ENCODE results near the gene RTBDN.

The RTBDN gene

GRCh38 chr19:12834566-12834943 lies at the start of gene RTBDN:
Gene RTBDN, minus strand, starts transcription at chr19:12834579. Its CDS starts 4,600 bp downstream, at chr19:12829979.
- DNase-seq: peak in 1 of 3 donors; percentile 17

- DNase-seq: no peak
Observed at GRCh38 chr19:12882589-12882988, 48.2 kb upstream of the RTBDN start.

DNA sequence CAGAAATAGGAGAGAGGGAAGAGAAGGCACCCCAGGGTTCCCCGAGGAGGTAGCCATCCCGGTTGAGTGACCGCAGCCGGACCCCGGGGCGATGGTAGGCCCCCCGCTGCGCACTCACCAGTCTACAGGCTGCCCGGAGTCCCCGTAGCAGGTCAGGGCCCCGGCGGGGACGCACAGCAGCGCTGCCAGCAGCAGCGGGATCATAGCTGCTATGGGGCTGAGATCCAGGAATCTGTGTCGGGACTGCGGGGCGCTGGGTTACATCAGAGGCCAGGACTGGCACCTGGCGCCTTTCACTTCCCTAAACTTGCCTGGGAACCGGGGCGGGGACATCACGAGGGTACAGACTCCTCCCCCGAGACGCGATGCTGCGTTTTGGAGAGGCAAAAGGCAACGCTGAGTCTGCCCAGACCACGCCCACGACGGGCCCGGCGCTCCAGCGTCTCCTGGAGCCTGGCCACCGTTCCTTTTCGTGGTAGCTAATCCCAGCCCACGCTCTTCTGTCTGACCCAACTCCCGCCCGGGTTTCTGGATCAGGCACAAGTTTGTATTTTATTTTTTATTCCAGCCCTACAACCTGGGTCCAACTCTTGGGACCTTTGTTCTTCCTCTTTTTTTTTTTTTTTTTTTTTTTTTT lies 46.9 kb upstream of the RTBDN start, which contains the start of gene DNASE2:
DNASE2 (minus strand) TSS at position 278 of the 637 bp plus-strand sequence; CDS start at position 204, 74 bp downstream.
- peak; percentile 94 to 96 (median 95) for DNase-seq

DNA sequence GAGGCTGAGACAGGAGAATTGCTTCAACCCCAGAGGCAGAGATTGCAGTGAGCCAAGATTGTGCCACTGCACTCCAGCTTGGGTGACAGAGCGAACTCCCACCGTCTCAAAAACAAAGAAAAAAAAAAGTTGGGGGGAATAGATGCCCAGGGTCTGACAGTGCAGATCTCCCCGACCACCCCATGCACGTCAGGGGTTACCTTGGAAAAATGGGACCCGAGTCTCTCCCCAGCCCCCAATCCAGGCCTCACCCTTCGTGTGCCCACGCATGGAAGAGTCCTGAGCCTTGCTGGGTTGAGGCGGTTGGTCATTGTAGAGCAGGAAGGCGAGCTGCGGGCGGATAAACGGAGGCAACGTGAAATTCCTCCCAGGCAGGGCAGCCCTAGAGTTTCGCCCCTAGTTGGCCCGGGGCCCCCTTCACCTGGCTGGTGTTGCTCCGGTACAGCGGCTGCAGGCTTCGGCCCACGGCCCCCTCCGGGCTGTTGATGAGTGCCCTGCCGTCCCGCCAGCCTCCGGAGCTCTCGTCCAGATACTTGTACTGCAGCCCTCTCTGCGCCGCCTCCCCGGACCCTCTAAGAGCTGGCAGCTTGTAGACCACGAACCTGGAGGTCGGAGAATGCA lies 46.3 kb upstream of the RTBDN start:
- DNase-seq: peak in 2 of 3 donors; percentile 13 to 33

DNA sequence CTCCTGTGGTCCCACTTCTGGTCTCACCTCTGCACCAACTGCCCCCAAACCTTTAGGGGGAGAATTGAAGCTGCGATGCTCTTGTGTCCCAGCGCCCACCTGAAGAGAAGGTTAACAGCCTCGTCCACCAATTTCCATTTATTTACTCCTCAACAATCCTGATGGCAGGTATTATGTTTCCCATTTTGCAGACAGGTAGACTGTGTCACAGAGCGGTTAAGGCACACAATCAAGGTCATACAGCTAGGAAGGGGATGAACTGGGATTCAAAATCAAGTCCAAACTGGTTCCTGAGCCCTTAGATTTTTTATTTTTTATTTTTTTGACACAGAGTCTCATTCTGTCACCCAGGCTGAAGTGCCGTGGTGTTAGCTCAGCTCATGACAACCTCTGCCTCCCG lies 40.7 kb upstream of the RTBDN start:
- no peak for DNase-seq

GRCh38 chr19:12873891-12874745 lies 39.7 kb upstream of the RTBDN start:
- DNase-seq: no peak

GRCh38 chr19:12872941-12873890 lies 38.8 kb upstream of the RTBDN start:
- DNase-seq: peak; percentile 41 to 68 (median 46)

DNA sequence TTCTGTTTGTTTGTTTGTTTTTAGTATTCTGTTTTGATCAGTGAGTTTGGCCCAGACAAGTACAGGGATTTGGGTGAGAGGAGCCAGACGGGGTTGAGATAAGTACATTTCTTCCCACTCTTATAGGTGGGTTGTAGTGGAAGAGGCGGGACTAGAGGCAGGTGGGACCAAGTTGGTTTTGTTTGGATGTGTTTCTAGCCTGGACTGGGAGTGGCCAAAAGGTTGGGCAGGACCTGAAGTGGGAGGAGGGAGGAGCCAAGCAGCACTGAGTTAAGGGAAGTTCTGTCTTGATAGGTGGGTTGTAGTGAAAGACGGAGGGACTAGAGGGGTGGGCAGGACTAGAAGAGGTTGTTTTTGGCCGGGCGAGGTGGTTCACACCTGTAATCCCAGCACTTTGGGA lies 37.9 kb upstream of the RTBDN start:
- peak in 1 of 3 donors; percentile 20 for DNase-seq

- no peak for DNase-seq
Observed at GRCh38 chr19:12871681-12872080, 37.3 kb upstream of the RTBDN start.

DNA sequence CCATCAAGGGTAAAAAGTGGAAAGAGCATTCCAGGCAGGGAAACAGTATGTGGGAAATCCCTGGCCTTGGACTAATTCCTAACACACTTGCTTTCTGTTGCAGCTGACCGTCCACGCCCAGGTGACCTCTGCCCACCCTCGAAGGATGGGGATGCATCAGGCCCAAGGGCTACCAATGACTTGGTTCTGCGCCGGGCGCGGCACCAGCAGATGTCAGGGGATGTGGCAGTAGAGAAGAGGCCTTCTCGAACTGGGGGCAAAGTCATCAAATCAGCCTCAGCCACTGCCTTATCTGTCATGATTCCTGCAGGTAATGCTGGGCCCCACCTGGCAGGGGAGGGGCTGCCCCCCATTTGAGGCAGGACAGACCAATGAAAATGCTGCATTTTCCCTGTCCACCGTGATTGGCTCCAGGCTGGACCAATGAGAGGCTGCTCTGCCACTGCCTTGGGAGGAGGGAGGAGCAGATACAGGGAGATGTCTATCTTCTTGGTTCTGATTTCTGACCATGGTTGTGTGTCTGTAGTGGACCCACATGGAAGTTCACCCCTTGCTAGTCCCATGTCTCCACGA lies 34.2 kb upstream of the RTBDN start:
- DNase-seq: no peak

- DNase-seq: peak; percentile 55 to 81 (median 61)
Observed at GRCh38 chr19:12867120-12868099, 33.0 kb upstream of the RTBDN start.

DNA sequence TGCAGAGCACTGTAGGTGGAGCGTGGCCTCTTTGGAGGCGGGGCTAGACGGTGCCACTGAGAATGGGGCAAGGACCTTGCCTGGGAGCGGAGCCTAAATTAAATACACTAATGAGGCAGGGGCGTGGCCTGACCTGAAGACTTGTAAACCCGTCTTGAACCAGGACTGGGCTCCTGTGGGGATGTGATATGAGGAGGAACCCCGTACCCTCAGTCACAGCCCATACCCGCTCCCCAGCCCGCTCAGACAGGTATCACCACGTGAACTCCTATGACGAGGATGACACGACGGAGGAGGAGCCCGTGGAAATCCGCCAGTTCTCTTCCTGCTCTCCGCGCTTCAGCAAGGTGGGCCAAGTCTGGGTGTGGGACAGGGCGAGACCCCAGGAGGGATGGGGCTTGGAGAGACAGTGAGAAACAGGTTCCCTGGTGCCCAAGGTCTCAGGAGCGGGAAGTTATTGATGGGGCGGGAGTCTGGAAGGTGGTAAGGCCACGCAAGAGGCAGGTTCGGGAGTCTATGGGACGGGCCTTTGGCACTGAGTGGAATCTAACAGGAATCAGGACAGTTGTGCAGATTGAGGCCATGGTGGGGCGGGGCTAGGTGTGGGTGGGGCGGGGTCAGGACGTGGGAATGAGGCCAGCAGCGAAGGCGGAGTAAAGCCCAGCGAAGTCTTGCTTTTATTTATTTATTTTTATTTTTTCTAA lies 32.2 kb upstream of the RTBDN start:
- peak in 1 of 3 donors; percentile 13 for DNase-seq

DNA sequence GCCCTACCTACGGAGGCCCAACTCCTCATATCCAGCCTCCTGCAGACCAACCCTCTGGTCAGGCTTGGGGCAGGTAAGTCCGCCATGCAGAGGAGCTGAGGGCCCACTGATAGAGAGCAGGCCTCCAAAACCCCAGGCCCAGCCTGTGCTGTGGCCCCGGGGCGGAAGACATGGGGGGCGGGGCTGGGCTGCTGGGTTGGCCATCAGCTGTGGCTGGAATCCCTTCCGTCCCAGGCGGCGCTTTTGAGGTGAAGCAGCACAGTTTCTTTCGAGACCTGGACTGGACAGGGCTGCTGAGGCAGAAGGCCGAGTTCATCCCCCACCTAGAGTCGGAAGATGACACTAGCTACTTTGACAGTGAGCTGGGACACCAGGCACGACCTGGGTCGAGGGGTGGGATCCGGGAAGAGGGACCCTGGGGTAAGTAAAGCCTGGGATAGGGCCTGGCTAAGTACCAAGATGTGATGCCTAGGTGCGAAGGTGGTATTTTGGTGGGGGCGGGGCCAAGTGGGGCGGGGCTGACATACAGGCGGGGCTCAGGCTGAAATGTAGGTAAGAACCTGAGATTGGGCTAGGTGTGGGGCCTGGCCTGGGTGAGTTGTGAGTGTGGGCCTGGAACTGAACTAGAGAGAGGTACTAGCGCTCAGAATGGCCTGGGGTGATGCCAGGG lies 31.5 kb upstream of the RTBDN start:
- peak in 1 of 3 donors; percentile 13 for DNase-seq

DNA sequence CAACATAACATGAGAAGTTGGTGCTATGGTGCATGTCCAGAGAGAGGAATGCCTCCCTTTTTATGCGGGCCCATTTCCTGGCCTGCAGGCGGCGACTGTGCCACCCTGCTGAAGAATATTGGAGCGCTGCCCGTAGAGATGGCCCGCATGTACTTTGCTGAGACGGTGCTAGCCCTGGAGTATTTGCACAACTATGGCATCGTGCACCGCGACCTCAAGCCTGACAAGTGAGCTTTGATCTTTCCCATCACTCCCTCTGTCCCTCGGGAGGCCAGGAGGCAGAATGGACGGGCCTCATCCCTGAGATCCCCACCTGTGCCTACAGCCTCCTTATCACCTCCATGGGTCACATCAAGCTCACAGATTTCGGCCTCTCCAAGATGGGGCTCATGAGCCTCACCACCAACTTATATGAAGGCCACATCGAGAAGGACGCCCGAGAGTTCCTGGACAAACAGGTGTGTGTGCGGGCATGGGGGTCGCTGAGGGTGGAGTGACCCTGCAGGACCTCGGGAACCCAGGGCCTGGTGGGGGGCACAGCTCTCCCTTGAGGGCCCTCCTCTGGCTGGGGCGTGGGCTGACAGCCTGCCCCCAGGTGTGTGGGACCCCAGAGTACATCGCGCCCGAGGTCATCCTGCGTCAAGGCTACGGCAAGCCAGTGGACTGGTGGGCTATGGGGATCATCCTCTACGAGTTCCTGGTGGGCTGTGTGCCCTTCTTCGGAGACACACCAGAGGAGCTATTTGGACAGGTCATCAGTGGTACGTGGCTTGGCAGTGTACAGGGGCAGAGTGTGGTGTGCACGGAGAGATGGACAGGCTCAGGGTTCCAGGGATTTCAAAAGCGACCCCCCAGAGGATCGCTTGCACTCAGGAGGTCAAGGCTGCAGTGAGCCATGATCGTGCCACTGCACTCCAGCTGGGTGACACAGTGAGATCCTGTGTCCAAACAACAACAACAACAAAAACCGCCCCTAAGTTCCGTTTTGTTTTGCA lies 30.6 kb upstream of the RTBDN start:
- DNase-seq: peak in 1 of 3 donors; percentile 15

GRCh38 chr19:12864143-12864542 lies 29.8 kb upstream of the RTBDN start:
- peak in 1 of 3 donors; percentile 8 for DNase-seq

DNA sequence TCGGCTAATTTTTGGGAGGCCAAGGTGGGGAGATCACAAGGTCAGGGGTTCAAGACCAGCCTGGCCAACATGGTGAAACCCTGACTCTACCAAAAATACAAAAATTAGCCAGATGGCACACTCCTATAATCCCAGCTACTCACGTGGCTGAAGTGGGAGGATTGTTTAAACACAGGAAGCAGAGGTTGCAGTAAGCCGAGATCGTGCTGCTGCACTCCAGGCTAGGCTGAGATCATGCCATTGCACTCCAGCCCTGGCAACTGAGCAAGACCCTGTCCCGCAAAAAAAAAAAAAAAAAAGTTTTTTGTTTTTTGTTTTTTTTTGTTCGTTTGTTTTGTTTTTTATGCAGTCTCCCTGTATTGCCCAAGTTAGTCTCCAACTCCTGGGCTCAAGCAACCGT lies 25.2 kb upstream of the RTBDN start:
- DNase-seq: peak in 1 of 3 donors; percentile 4

- DNase-seq: no peak
Observed at GRCh38 chr19:12858041-12858928, 23.9 kb upstream of the RTBDN start.

Data from suppressor macrophage treated with lipopolysaccharide for 1 hour (primary cell).